NCI-H1105 (cell line): ENCODE measurements around the gene KCTD14.
"Not testable (repeated sequence)": the region's sequence is repeated elsewhere in the genome, so short reads cannot be mapped to it uniquely, and the experiment has no call there.

Experiments used
- DNase-seq: peaks from one replicate; lab custom pipeline; 2025; lab: John Stamatoyannopoulos, UW

The KCTD14 gene

GRCh38 chr11:78023426-78023825 lies 350 bp upstream of the KCTD14 start:
- no peak for DNase-seq

- no peak for DNase-seq
These were observed 1.5 kb downstream of the KCTD14 start for GRCh38 chr11:78021611-78022010.

- no peak for DNase-seq
These were observed 2.8 kb downstream of the KCTD14 start for GRCh38 chr11:78020246-78020645.

- DNase-seq = no peak
These were observed 3.3 kb downstream of the KCTD14 start for GRCh38 chr11:78019808-78020207.

GRCh38 chr11:78015878-78016277 lies 7.2 kb downstream of the KCTD14 start:
- no peak for DNase-seq

GRCh38 chr11:78014937-78015520 lies 8.0 kb downstream of the KCTD14 start:
- DNase-seq = not testable (repeated sequence)

GRCh38 chr11:78011301-78011700 lies 11.8 kb downstream of the KCTD14 start:
- DNase-seq = no peak

- no peak for DNase-seq
These were observed 12.3 kb downstream of the KCTD14 start for GRCh38 chr11:78010755-78011154.

GRCh38 chr11:78010304-78010703 lies 12.8 kb downstream of the KCTD14 start:
- no peak for DNase-seq

- DNase-seq = no peak
These were observed 14.0 kb downstream of the KCTD14 start for GRCh38 chr11:78009062-78009461.

- peak; percentile 79 for DNase-seq
These were observed 22.9 kb downstream of the KCTD14 start for GRCh38 chr11:78000193-78000592.

- DNase-seq = no peak
These were observed 23.5 kb downstream of the KCTD14 start for GRCh38 chr11:77999446-78000030.

- peak; percentile 100 for DNase-seq
These were observed 28.4 kb downstream of the KCTD14 start, which contains the start of gene INTS4 for GRCh38 chr11:77994434-77995362. Gene INTS4, minus strand, starts transcription at chr11:77994668. Its CDS starts 25 bp downstream, at chr11:77994643.

GRCh38 chr11:77993902-77994301 lies 29.2 kb downstream of the KCTD14 start:
- DNase-seq = no peak

- DNase-seq = no peak
These were observed 32.1 kb downstream of the KCTD14 start for GRCh38 chr11:77990981-77991380.

- DNase-seq = not testable (repeated sequence)
These were observed 36.6 kb downstream of the KCTD14 start for GRCh38 chr11:77986456-77986855.

GRCh38 chr11:77981346-77981947 lies 41.6 kb downstream of the KCTD14 start:
- DNase-seq = no peak

GRCh38 chr11:77968337-77968736 lies 54.7 kb downstream of the KCTD14 start:
- DNase-seq = no peak

GRCh38 chr11:77967753-77968152 lies 55.3 kb downstream of the KCTD14 start:
- DNase-seq = no peak

- DNase-seq = no peak
These were observed 56.0 kb downstream of the KCTD14 start for GRCh38 chr11:77967121-77967520.

GRCh38 chr11:77966338-77966737 lies 56.7 kb downstream of the KCTD14 start:
- DNase-seq = no peak
